NCI-H146 treated with DMSO at 0.1 percent for 48 hours (cell line): ENCODE results near the gene GFPT1.
"Not testable (repeated sequence)": the region's sequence is repeated elsewhere in the genome, so short reads cannot be mapped to it uniquely, and the experiment has no call there.

Experiments used
- DNase-seq: peaks from one replicate; lab custom pipeline; 2025; ENCODE audit not compliant: unreplicated experiment; lab: John Stamatoyannopoulos, UW

Gene GFPT1

GRCh38 chr2:69384618-69385081 is 2.4 kb downstream of the GFPT1 start:
- DNase-seq = no peak

- DNase-seq = no peak
These were observed 3.7 kb downstream of the GFPT1 start for GRCh38 chr2:69383176-69383812.

- no peak for DNase-seq
These were observed 4.5 kb downstream of the GFPT1 start for GRCh38 chr2:69382547-69382946.

- DNase-seq = no peak
These were observed 5.7 kb downstream of the GFPT1 start for GRCh38 chr2:69381337-69381737.

- DNase-seq = no peak
These were observed 6.7 kb downstream of the GFPT1 start for GRCh38 chr2:69380072-69380917.

GRCh38 chr2:69376403-69376802 is 10.6 kb downstream of the GFPT1 start:
- no peak for DNase-seq

GRCh38 chr2:69375494-69376353 is 11.3 kb downstream of the GFPT1 start:
- peak; percentile 62 for DNase-seq

- no peak for DNase-seq
These were observed 14.3 kb downstream of the GFPT1 start for GRCh38 chr2:69372767-69373166.

- no peak for DNase-seq
These were observed 17.2 kb downstream of the GFPT1 start for GRCh38 chr2:69369802-69370201.

- DNase-seq = no peak
These were observed 18.4 kb downstream of the GFPT1 start for GRCh38 chr2:69368588-69368987.

- DNase-seq = no peak
These were observed 27.7 kb downstream of the GFPT1 start for GRCh38 chr2:69359371-69359770.

- no peak for DNase-seq
These were observed 28.1 kb downstream of the GFPT1 start for GRCh38 chr2:69358914-69359313.

- no peak for DNase-seq
These were observed 30.6 kb downstream of the GFPT1 start for GRCh38 chr2:69356471-69356870.

GRCh38 chr2:69354976-69355375 is 32.1 kb downstream of the GFPT1 start:
- not testable (repeated sequence) for DNase-seq

GRCh38 chr2:69353360-69353759 is 33.7 kb downstream of the GFPT1 start:
- no peak for DNase-seq

GRCh38 chr2:69348781-69349180 is 38.2 kb downstream of the GFPT1 start:
- DNase-seq = no peak

GRCh38 chr2:69345434-69345833 is 41.6 kb downstream of the GFPT1 start:
- DNase-seq = no peak

GRCh38 chr2:69344305-69344704 is 42.7 kb downstream of the GFPT1 start:
- DNase-seq = no peak

GRCh38 chr2:69340101-69340775 is 46.8 kb downstream of the GFPT1 start:
- DNase-seq = no peak

GRCh38 chr2:69335311-69335710 is 51.7 kb downstream of the GFPT1 start:
- no peak for DNase-seq

GRCh38 chr2:69333352-69333751 is 53.7 kb downstream of the GFPT1 start:
- no peak for DNase-seq
